Nephron progenitor cell (in vitro differentiated cells): ENCODE measurements around the gene LORICRIN.
A peak's percentile ranks its signal among the peaks of the same experiment; 100 is the strongest.

Experiments used
- DNase-seq: peaks from one replicate; pipeline ENCODE4 v3.0.0; 2021
- H3K27ac Mint-ChIP-seq: 2 replicates; pipeline ENCODE4 v1.8.0; 2021; ENCODE audit warnings: mild to moderate bottlenecking, moderate library complexity, mixed read lengths
- H3K27me3 Mint-ChIP-seq: 2 replicates; pipeline ENCODE4 v1.8.0; 2021; ENCODE audit warnings: mild to moderate bottlenecking, low read depth, mixed read lengths; ENCODE audit not compliant: poor library complexity
- H3K36me3 Mint-ChIP-seq: 2 replicates; pipeline ENCODE4 v1.8.0; 2021; ENCODE audit warnings: low read depth, mixed read lengths
- H3K4me1 Mint-ChIP-seq: 2 replicates; pipeline ENCODE4 v1.8.0; 2021; ENCODE audit warnings: mixed read lengths
- H3K4me3 Mint-ChIP-seq: 2 replicates; pipeline ENCODE4 v1.8.0; 2021; ENCODE audit warnings: mild to moderate bottlenecking, moderate library complexity, mixed read lengths
- H3K9me3 Mint-ChIP-seq: 2 replicates; pipeline ENCODE4 v1.8.0; 2021; ENCODE audit warnings: mild to moderate bottlenecking, moderate library complexity, mixed read lengths
- TF ChIP-seq, protein P1 (sequence below): fragments of 200-600 bp; sonication (generic); IDR thresholded peaks from 2 replicates; pipeline ENCODE4 v1.5.0; 2021; ENCODE audit warnings: antibody characterized with exemption

LORICRIN gene

DNA sequence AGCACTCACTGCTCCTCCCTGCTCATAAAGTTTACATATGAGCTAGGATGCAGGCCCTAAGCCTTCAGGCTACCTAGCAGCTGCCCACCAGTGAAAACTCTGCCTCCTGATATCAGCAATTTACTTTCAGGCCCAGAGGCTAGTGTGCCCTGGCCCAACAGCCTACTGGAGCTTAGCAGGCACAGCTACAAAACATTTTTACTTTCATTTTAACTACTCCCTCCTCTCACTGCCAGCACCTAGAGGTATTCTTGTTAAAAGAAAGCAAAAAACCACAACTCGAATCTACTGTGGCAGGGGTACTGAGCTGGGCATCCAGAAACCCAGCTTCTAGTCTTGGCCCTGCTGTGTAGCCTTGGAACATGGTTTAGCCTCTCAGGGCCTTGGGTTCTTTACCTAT lies 5.8 kb upstream of the LORICRIN start:
- Mint-ChIP-seq H3K4me3 (no peak overlapping the region), H3K27ac (no peak overlapping the region), H3K9me3 (peaks cover 13% of the 10 kb centered on the region), H3K4me1 (no peaks in the 10 kb centered on the region), H3K36me3 (no peaks in the 10 kb centered on the region), H3K27me3 (peaks cover 27% of the 10 kb centered on the region)
- no peak for DNase-seq
- TF ChIP-seq, protein P1, sequence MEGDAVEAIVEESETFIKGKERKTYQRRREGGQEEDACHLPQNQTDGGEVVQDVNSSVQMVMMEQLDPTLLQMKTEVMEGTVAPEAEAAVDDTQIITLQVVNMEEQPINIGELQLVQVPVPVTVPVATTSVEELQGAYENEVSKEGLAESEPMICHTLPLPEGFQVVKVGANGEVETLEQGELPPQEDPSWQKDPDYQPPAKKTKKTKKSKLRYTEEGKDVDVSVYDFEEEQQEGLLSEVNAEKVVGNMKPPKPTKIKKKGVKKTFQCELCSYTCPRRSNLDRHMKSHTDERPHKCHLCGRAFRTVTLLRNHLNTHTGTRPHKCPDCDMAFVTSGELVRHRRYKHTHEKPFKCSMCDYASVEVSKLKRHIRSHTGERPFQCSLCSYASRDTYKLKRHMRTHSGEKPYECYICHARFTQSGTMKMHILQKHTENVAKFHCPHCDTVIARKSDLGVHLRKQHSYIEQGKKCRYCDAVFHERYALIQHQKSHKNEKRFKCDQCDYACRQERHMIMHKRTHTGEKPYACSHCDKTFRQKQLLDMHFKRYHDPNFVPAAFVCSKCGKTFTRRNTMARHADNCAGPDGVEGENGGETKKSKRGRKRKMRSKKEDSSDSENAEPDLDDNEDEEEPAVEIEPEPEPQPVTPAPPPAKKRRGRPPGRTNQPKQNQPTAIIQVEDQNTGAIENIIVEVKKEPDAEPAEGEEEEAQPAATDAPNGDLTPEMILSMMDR = no peak

DNA sequence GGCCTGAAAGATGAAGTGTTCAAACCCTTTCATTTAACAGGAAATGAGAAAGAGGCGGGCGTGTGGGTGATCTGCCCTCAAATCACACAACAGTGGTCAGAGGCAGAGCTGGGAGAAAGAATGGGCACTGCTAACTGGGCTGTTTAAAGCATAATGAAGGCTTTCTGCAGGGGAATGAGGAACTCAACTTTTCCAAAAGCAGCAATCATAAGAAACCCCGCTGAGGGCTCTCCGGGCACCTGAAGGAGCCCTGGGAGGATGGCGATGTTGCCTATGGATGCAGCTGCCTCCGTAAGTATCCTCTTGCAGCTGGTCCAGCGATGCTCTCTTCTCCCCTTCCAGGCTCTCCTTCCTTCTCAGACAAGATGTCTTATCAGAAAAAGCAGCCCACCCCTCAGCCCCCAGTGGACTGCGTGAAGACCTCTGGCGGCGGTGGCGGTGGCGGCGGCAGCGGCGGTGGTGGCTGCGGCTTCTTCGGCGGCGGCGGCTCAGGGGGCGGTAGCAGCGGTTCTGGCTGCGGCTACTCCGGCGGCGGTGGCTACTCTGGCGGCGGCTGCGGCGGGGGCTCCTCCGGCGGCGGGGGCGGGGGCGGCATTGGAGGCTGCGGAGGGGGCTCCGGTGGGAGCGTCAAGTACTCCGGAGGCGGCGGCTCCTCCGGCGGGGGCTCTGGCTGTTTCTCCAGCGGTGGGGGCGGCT lies 1.2 kb downstream of the LORICRIN start:
- Mint-ChIP-seq H3K36me3 (no peaks in the 10 kb centered on the region), H3K4me1 (peaks cover 5% of the 10 kb centered on the region), H3K9me3 (peaks cover 40% of the 10 kb centered on the region), H3K4me3 (peak overlapping the region; percentile 75), H3K27me3 (peaks cover 62% of the 10 kb centered on the region), H3K27ac (no peak overlapping the region)
- DNase-seq = peak; percentile 79
- TF ChIP-seq, protein P1 = no peak

DNA sequence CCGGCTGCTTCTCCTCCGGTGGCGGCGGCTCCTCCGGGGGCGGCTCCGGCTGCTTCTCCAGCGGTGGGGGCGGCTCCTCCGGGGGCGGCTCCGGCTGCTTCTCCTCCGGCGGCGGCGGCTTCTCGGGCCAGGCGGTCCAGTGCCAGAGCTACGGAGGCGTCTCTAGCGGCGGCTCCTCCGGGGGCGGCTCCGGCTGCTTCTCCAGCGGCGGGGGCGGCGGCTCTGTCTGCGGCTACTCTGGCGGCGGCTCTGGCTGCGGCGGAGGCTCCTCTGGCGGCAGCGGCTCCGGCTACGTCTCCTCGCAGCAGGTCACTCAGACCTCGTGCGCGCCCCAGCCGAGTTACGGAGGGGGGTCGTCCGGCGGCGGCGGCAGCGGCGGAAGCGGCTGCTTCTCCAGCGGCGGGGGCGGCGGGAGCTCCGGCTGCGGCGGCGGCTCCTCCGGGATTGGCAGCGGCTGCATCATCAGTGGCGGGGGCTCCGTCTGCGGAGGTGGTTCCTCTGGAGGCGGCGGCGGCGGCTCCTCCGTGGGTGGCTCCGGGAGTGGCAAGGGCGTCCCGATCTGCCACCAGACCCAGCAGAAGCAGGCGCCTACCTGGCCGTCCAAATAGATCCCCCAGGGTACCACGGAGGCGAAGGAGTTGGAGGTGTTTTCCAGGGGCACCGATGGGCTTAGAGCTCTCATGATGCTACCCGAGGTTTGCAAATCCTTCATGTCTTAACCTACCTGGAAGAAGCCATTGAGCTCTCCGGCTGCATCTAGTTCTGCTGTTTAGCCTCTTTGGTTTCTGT lies 2.0 kb downstream of the LORICRIN start:
- peaks cover 66% of the 10 kb centered on the region for H3K27me3 Mint-ChIP-seq
- no peaks in the 10 kb centered on the region for H3K36me3 Mint-ChIP-seq
- H3K9me3 Mint-ChIP-seq = peaks cover 45% of the 10 kb centered on the region
- TF ChIP-seq, protein P1 = no peak
- H3K27ac Mint-ChIP-seq = no peak overlapping the region
- peak; percentile 77 for DNase-seq
- H3K4me1 Mint-ChIP-seq = peaks cover 5% of the 10 kb centered on the region
- H3K4me3 Mint-ChIP-seq = peak overlapping the region; percentile 82

DNA sequence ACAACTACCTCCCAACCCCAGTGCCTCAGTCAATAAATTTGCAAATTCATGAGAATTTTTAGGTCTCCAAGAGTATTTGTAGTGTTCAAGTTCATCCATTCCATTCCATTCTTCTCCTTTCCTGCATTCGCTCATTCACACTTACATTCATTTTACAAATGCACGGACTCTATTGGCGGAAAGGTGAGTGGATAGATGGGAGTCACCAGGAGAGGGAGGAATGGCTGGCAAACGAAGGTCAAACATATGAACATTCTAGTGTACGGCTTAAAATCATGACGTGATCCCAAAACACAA lies 2.5 kb downstream of the LORICRIN start:
- Mint-ChIP-seq H3K4me1 (peaks cover 5% of the 10 kb centered on the region), H3K9me3 (peaks cover 45% of the 10 kb centered on the region), H3K4me3 (peak overlapping the region; percentile 82), H3K27ac (no peak overlapping the region), H3K36me3 (no peaks in the 10 kb centered on the region), H3K27me3 (peaks cover 66% of the 10 kb centered on the region)
- no peak for DNase-seq
- TF ChIP-seq, protein P1 = no peak

DNA sequence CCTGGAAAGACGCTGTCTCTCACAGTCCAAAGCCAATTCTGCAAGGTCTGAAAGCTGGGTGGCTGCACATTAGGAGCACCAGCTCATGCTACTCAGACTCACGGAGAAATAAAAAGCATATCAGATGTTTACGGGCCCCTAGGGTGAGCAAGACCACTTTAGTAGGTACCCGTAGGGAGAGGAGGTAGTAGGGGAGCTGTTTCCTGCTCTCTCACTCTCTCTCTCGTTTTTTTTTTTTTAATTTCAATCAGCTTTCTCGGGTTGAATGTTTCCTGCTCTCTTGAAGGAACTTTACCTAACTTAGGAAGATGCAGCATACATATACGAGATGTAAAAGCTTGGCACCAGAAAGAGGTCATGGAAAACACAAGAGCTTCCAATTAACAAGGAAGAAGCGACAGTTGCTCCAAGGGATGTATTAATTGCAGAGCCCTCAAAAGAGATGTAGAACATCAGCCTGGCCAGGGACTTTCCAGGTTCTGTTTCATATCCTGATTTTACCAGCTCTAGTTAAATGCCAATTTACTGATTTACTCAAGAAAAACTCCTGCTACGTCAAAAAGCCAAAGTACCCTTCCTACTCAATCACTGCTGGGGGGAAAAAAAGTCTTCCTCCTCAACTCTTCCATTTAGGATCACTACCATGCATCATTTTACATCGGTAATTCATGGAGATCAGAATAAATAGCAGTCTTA lies 3.1 kb downstream of the LORICRIN start:
- no peak for DNase-seq
- Mint-ChIP-seq H3K36me3 (no peaks in the 10 kb centered on the region), H3K4me1 (peaks cover 5% of the 10 kb centered on the region), H3K27me3 (peaks cover 70% of the 10 kb centered on the region), H3K9me3 (peaks cover 47% of the 10 kb centered on the region), H3K27ac (no peak overlapping the region), H3K4me3 (peak overlapping the region; percentile 82)
- TF ChIP-seq, protein P1 = no peak
